Hematopoietic multipotent progenitor cell treated with erythropoietin and hydrocortisone succinate and interleukin-3 and kit ligand, for 15 days (in vitro differentiated cells): ENCODE data around the gene U2AF1.
"Not testable (repeated sequence)": the region's sequence is repeated elsewhere in the genome, so short reads cannot be mapped to it uniquely, and the experiment has no call there.

ENCODE experiments used
- DNase-seq: peaks from one replicate; pipeline ENCODE4 v3.0.0-alpha.2; 2015; ENCODE audit warnings: low spot score

U2AF1 gene

GRCh38 chr21:43076643-43077042, 30.7 kb downstream of the U2AF1 start:
- DNase-seq, result not testable (repeated sequence)

- DNase-seq, result not testable (repeated sequence)
Measured at GRCh38 chr21:43076023-43076637, 31.2 kb downstream of the U2AF1 start.

GRCh38 chr21:43075170-43076022, 32.0 kb downstream of the U2AF1 start, which contains the start of gene CBS:
CBS (minus strand) TSS chr21:43075835; CDS start chr21:43072193, 3,642 bp downstream.
- not testable (repeated sequence) for DNase-seq

- DNase-seq, result not testable (repeated sequence)
Measured at GRCh38 chr21:43074401-43075169, 32.8 kb downstream of the U2AF1 start.

GRCh38 chr21:43072742-43073141, 34.6 kb downstream of the U2AF1 start:
- DNase-seq, result not testable (repeated sequence)

GRCh38 chr21:43069682-43070081, 37.7 kb downstream of the U2AF1 start:
- DNase-seq, result not testable (repeated sequence)

GRCh38 chr21:43068065-43068464, 39.3 kb downstream of the U2AF1 start:
- not testable (repeated sequence) for DNase-seq

GRCh38 chr21:43066690-43067089, 40.7 kb downstream of the U2AF1 start:
- not testable (repeated sequence) for DNase-seq

GRCh38 chr21:43065991-43066390, 41.4 kb downstream of the U2AF1 start:
- DNase-seq, result not testable (repeated sequence)

GRCh38 chr21:43064265-43064917, 43.0 kb downstream of the U2AF1 start:
- not testable (repeated sequence) for DNase-seq

- DNase-seq, result not testable (repeated sequence)
Measured at GRCh38 chr21:43062955-43063664, 44.3 kb downstream of the U2AF1 start.

GRCh38 chr21:43053112-43053511, 54.3 kb downstream of the U2AF1 start:
- DNase-seq, result not testable (repeated sequence)

GRCh38 chr21:43045876-43046821, 61.2 kb downstream of the U2AF1 start:
- DNase-seq, result not testable (repeated sequence)

GRCh38 chr21:43045165-43045875, 62.0 kb downstream of the U2AF1 start:
- DNase-seq, result not testable (repeated sequence)

GRCh38 chr21:43044547-43044946, 62.8 kb downstream of the U2AF1 start:
- not testable (repeated sequence) for DNase-seq

- not testable (repeated sequence) for DNase-seq
Measured at GRCh38 chr21:43043291-43043690, 64.1 kb downstream of the U2AF1 start.
